ENCODE data around the gene XNDC1N. TPM values are rescaled to one million over a fixed set of nuclear protein-coding genes. Genes with fewer than 3 reads are reported as not detected.

The XNDC1N gene
- total and polyA plus RNA-seq, 9 of the 15 experiments (the other 6 are each of a cell fraction or from before 2014, with no cell fraction given) = 6.8 to 11.4 (median 9.7) TPM

- TF ChIP-seq, protein P1, sequence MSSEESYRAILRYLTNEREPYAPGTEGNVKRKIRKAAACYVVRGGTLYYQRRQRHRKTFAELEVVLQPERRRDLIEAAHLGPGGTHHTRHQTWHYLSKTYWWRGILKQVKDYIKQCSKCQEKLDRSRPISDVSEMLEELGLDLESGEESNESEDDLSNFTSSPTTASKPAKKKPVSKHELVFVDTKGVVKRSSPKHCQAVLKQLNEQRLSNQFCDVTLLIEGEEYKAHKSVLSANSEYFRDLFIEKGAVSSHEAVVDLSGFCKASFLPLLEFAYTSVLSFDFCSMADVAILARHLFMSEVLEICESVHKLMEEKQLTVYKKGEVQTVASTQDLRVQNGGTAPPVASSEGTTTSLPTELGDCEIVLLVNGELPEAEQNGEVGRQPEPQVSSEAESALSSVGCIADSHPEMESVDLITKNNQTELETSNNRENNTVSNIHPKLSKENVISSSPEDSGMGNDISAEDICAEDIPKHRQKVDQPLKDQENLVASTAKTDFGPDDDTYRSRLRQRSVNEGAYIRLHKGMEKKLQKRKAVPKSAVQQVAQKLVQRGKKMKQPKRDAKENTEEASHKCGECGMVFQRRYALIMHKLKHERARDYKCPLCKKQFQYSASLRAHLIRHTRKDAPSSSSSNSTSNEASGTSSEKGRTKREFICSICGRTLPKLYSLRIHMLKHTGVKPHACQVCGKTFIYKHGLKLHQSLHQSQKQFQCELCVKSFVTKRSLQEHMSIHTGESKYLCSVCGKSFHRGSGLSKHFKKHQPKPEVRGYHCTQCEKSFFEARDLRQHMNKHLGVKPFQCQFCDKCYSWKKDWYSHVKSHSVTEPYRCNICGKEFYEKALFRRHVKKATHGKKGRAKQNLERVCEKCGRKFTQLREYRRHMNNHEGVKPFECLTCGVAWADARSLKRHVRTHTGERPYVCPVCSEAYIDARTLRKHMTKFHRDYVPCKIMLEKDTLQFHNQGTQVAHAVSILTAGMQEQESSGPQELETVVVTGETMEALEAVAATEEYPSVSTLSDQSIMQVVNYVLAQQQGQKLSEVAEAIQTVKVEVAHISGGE (CRISPR knock-in tag; IDR thresholded peaks at IDR 0.05) = peak in 1 of 3 experiments; percentile 43; a peak in 1 of 6 replicates
- TF ChIP-seq, protein P2, sequence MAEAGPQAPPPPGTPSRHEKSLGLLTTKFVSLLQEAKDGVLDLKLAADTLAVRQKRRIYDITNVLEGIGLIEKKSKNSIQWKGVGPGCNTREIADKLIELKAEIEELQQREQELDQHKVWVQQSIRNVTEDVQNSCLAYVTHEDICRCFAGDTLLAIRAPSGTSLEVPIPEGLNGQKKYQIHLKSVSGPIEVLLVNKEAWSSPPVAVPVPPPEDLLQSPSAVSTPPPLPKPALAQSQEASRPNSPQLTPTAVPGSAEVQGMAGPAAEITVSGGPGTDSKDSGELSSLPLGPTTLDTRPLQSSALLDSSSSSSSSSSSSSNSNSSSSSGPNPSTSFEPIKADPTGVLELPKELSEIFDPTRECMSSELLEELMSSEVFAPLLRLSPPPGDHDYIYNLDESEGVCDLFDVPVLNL (CRISPR knock-in tag; IDR thresholded peaks at IDR 0.05; ENCODE audit: low read depth) = peak; percentile 62; the same call in 1 of the 2 replicates
- no peak for TF ChIP-seq CEBPG (CRISPR knock-in tag; IDR thresholded peaks at IDR 0.05)
- no peak for TF ChIP-seq CEBPG (tag; conservative IDR thresholded peaks at IDR 0.05 in 1 of 2, IDR thresholded peaks at IDR 0.05 in 1 of 2)
- TF ChIP-seq ARNT (IDR thresholded peaks at IDR 0.05) = peak in 1 of 2 experiments; percentile 89; a peak in 2 of 4 replicates
- TF ChIP-seq DIDO1 (tag; IDR thresholded peaks at IDR 0.05; ENCODE audit: low read depth) = no peak
- TF ChIP-seq, protein P3, sequence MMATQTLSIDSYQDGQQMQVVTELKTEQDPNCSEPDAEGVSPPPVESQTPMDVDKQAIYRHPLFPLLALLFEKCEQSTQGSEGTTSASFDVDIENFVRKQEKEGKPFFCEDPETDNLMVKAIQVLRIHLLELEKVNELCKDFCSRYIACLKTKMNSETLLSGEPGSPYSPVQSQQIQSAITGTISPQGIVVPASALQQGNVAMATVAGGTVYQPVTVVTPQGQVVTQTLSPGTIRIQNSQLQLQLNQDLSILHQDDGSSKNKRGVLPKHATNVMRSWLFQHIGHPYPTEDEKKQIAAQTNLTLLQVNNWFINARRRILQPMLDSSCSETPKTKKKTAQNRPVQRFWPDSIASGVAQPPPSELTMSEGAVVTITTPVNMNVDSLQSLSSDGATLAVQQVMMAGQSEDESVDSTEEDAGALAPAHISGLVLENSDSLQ (IDR thresholded peaks at IDR 0.05) = peak; percentile 76
- peak; percentile 70 for TF ChIP-seq PML (IDR thresholded peaks at IDR 0.05; ENCODE audit: low read length)
- TF ChIP-seq ZBTB26 (CRISPR knock-in tag; IDR thresholded peaks at IDR 0.05) = 0 out of 2 replicates have a peak, but pooled peaks have one; percentile 26
- 0 out of 2 replicates have a peak, but pooled peaks have one; percentile 43 for TF ChIP-seq NFIC (IDR thresholded peaks at IDR 0.05)
- TF ChIP-seq ZFP91 (CRISPR knock-in tag; IDR thresholded peaks at IDR 0.05) = no peak
- TF ChIP-seq TARDBP (IDR thresholded peaks at IDR 0.05) = 0 out of 2 replicates have a peak, but pooled peaks have one; percentile 49
- TF ChIP-seq TAF7 (tag; IDR thresholded peaks at IDR 0.05) = peak; percentile 97
- TF ChIP-seq, protein P4, sequence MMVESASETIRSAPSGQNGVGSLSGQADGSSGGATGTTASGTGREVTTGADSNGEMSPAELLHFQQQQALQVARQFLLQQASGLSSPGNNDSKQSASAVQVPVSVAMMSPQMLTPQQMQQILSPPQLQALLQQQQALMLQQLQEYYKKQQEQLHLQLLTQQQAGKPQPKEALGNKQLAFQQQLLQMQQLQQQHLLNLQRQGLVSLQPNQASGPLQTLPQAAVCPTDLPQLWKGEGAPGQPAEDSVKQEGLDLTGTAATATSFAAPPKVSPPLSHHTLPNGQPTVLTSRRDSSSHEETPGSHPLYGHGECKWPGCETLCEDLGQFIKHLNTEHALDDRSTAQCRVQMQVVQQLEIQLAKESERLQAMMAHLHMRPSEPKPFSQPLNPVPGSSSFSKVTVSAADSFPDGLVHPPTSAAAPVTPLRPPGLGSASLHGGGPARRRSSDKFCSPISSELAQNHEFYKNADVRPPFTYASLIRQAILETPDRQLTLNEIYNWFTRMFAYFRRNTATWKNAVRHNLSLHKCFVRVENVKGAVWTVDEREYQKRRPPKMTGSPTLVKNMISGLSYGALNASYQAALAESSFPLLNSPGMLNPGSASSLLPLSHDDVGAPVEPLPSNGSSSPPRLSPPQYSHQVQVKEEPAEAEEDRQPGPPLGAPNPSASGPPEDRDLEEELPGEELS (CRISPR knock-in tag; IDR thresholded peaks at IDR 0.05; ENCODE audit: borderline replicate concordance) = 0 out of 2 replicates have a peak, but pooled peaks have one; percentile 47
- peak; percentile 64; the same call in 1 of the 2 replicates for TF ChIP-seq NR2C2 (CRISPR knock-in tag; IDR thresholded peaks at IDR 0.05)
- TF ChIP-seq NR2C2 (tag; IDR thresholded peaks at IDR 0.05) = peak; percentile 76
These were observed 496 bp upstream of the XNDC1N start, which contains the start of gene RNF121 (continued) for GRCh38 chr11:71928737-71929443.
